ENCODE measurements around the gene CSTPP1.

Gene CSTPP1

GRCh38 chr11:47154616-47155570 is 218.3 kb downstream of the CSTPP1 start:
- TF ChIP-seq CTCF (IDR thresholded peaks at IDR 0.05; ENCODE audit: control extremely low read depth, extremely low read depth, low read depth, missing control alignments) = no peak
- ChIA-PET CTCF (interaction anchor here (0.7 to 7.7 kb wide), 16 partner anchors 8 to 270 kb away, joined by 3 to 104 read pairs (median 9); partner anchors contain the start of gene LRP4), POLR2A (interaction anchor here (0.9 kb wide), 1 partner anchor 17 kb away, joined by 5 read pairs; no protein-coding TSS in a partner anchor)
- no peak for DNase-seq (ENCODE audit: extremely low spot score)

DNA sequence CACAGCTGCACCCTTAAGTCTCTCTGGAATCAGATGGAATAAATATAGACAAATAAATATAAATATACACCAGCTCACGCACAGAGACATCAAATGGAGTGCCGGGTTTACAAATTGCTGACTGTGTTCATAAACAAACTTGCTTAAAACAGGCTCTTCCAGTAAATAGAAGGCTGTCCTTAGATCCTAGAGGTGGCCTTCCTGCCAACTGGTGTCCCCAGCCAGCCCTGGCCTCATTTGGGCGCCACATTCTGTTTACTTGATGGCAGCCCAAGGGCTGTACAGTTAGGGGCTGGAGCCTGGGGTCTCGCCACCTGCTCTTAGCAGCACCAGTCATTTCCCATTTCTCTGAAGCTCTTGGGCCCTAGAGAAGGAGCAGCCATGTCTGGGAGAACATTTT is 219.3 kb downstream of the CSTPP1 start:
- CTCF ChIA-PET = interaction anchor here (1.4 to 7.7 kb wide), 6 partner anchors 12 to 271 kb away, joined by 3 to 104 read pairs (median 34); partner anchors contain the start of gene LRP4
- DNase-seq (ENCODE audit: extremely low spot score) = no peak
- POLR2A ChIA-PET = no interaction called here
- no peak for TF ChIP-seq CTCF (IDR thresholded peaks at IDR 0.05; ENCODE audit: control extremely low read depth, extremely low read depth, low read depth, missing control alignments)

DNA sequence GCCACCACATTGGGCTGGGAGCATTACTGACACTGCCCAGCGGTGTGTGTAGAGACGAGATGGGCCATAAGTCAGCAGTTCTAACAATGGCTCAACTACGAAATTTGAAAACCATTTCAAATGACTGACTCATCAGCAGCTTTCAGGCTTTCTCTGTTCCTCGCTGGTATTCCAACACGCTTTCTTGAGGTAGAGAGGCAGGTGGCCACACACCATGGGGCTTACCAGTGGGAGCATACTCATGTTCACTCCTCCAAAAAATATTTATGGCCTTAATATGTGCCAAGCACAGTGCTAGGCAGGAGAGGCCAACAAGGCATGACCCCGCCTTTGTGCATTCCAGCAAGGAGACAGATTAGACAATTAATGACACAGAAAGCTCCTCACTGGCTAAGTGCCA is 219.8 kb downstream of the CSTPP1 start:
- ChIA-PET POLR2A (no interaction called here), CTCF (interaction anchor here (4.4 to 7.7 kb wide), 4 partner anchors 13 to 271 kb away, joined by 29 to 104 read pairs (median 62); partner anchors contain the start of gene LRP4)
- TF ChIP-seq CTCF (IDR thresholded peaks at IDR 0.05; ENCODE audit: control extremely low read depth, extremely low read depth, low read depth, missing control alignments) = no peak
- no peak for DNase-seq (ENCODE audit: extremely low spot score)

- DNase-seq (ENCODE audit: extremely low spot score) = no peak
- ChIA-PET CTCF (interaction anchor here (1.4 to 6.7 kb wide), 2 partner anchors 238 to 263 kb away, joined by 3 to 84 read pairs; no protein-coding TSS in a partner anchor), POLR2A (no interaction called here)
- no peak for TF ChIP-seq CTCF (IDR thresholded peaks at IDR 0.05; ENCODE audit: control extremely low read depth, extremely low read depth, low read depth, missing control alignments)
These were observed 220.4 kb downstream of the CSTPP1 start for GRCh38 chr11:47156951-47157350.

GRCh38 chr11:47157805-47158204 is 221.2 kb downstream of the CSTPP1 start:
- TF ChIP-seq CTCF (IDR thresholded peaks at IDR 0.05; ENCODE audit: control extremely low read depth, extremely low read depth, low read depth, missing control alignments) = no peak
- ChIA-PET CTCF (interaction anchor here (0.7 to 1.4 kb wide), 4 partner anchors 12 to 265 kb away, joined by 3 read pairs; no protein-coding TSS in a partner anchor), POLR2A (no interaction called here)
- no peak for DNase-seq (ENCODE audit: extremely low spot score)

- TF ChIP-seq CTCF (IDR thresholded peaks at IDR 0.05; ENCODE audit: control extremely low read depth, extremely low read depth, low read depth, missing control alignments) = no peak
- CTCF ChIA-PET = interaction anchor here (0.7 to 1.4 kb wide), 4 partner anchors 12 to 266 kb away, joined by 3 read pairs; no protein-coding TSS in a partner anchor
- POLR2A ChIA-PET = no interaction called here
- DNase-seq (ENCODE audit: extremely low spot score) = no peak
These were observed 221.7 kb downstream of the CSTPP1 start for GRCh38 chr11:47158242-47158641.

All from GM10248 (cell line).